Measurements from ENCODE around the gene CREB3L2. TPM values are rescaled to one million over a fixed set of nuclear protein-coding genes. Genes with fewer than 3 reads are reported as not detected.

CREB3L2 gene
- total and polyA plus RNA-seq, 2 of the 8 experiments (the other 6 are each of a cell fraction or from before 2014, with no cell fraction given) = 14.4 to 48.3 TPM

GRCh38 chr7:137980308-137980707 is 21.6 kb downstream of the CREB3L2 start:
- Histone ChIP-seq H2AFZ (ENCODE audit: low read length) (no peak overlapping the region), H2BK12ac (ENCODE audit: low read depth, low read length) (no peak overlapping the region), H3K4me1 (replicated peaks in 1 of 4; ENCODE audit: control insufficient read depth in 3 of 4, insufficient read depth in 4 of 4, low read length in 3 of 4) (peaks cover 0 to 3% (median under 1%) of the 10 kb centered on the region in 4 experiments; a peak in 3 of 7 replicates), H4K5ac (ENCODE audit: insufficient read length, low read depth, low read length) (no peak overlapping the region), H2BK5ac (ENCODE audit: low read depth, low read length) (no peak overlapping the region), H3K56ac (replicated peaks; ENCODE audit: insufficient read length, low read depth, low read length) (no peak overlapping the region), H3K36me3 (ENCODE audit: control insufficient read depth in 2 of 4, insufficient read depth in 4 of 4, low read length in 3 of 4) (peaks cover 0 to 4% (median 1%) of the 10 kb centered on the region in 4 experiments; a peak in 2 of 8 replicates), H3K23ac (ENCODE audit: insufficient read length) (no peak overlapping the region), H3K23me2 (ENCODE audit: low read depth, low read length) (no peaks in the 10 kb centered on the region), H2AK5ac (ENCODE audit: low read depth, low read length) (no peak overlapping the region), H3K4me3 (ENCODE audit: extremely low read depth in 1 of 4, insufficient read depth in 2 of 4, low read depth in 3 of 4, low read length in 4 of 4) (no peak overlapping the region), H2BK15ac (ENCODE audit: low read length) (no peak overlapping the region), H4K20me1 (replicated peaks in 1 of 2; ENCODE audit: control insufficient read depth in 1 of 2, insufficient read depth in 2 of 2, low read length in 2 of 2) (peaks cover 0 to 4% of the 10 kb centered on the region in 2 experiments), H4K8ac (ENCODE audit: extremely low read depth, insufficient read depth, low read length) (no peak overlapping the region), H3K79me2 (ENCODE audit: control insufficient read depth in 1 of 2, insufficient read depth in 2 of 2, low read length in 2 of 2) (peaks cover 19 to 83% of the 10 kb centered on the region in 2 experiments), H2BK20ac (ENCODE audit: low read length) (no peak overlapping the region), H3K4ac (replicated peaks; ENCODE audit: insufficient read length, low read depth, low read length) (no peak overlapping the region), H2BK120ac (replicated peaks; ENCODE audit: low read depth, low read length) (no peak overlapping the region), H3K9me3 (ENCODE audit: insufficient read depth in 2 of 2, low read depth in 1 of 2, low read length in 1 of 2) (peaks cover 2 to 6% of the 10 kb centered on the region in 2 experiments; a peak in 1 of 4 replicates), H3K9ac (replicated peaks in 1 of 4; ENCODE audit: extremely low read depth in 1 of 4, low read depth in 3 of 4, low read length in 3 of 4) (no peak overlapping the region), H4K91ac (replicated peaks; ENCODE audit: insufficient read length, low read length) (no peak overlapping the region), H3K4me2 (ENCODE audit: insufficient read depth in 1 of 2, low read depth in 2 of 2, low read length in 2 of 2) (no peak overlapping the region), H3K27me3 (replicated peaks in 1 of 4; ENCODE audit: control insufficient read depth in 3 of 4, extremely low read depth in 1 of 4, insufficient read depth in 3 of 4, low read length in 3 of 4) (no peaks in the 10 kb centered on the region), H3K79me1 (ENCODE audit: low read depth, low read length) (peaks cover 8% of the 10 kb centered on the region), H3K14ac (ENCODE audit: insufficient read length) (no peak overlapping the region), H3K18ac (ENCODE audit: extremely low read depth, low read length) (no peak overlapping the region), H3K27ac (ENCODE audit: low read depth, low read length) (no peak overlapping the region)
- WGBS, 2 experiments (ENCODE audit: extremely low coverage in 1 of 2, insufficient coverage in 1 of 2, insufficient read length in 1 of 2, insufficient replicate concordance in 2 of 2, low coverage in 1 of 2, low lambda C conversion rate in 2 of 2, missing lambda C conversion rate in 1 of 2) = 94% methylated on average over 2 of the region's 2 CpGs; no CpG with 5 or more reads in 1 of the 2 experiments
- DNase-seq (ENCODE audit: low read depth in 1 of 2, low spot score in 2 of 2) (no peak), FAIRE-seq (no peak)
- POLR2A ChIA-PET (ENCODE audit: partially characterized antibody) = interaction anchor here (0.8 to 0.9 kb wide), 2 partner anchors 30 to 479 kb away, joined by 3 read pairs; no protein-coding TSS in a partner anchor
- TF ChIP-seq SP2 (IDR thresholded peaks at IDR 0.05; ENCODE audit: low read length) (no peak), TEAD4 (IDR thresholded peaks at IDR 0.05; ENCODE audit: low read depth, low read length) (no peak), CHD1 (IDR thresholded peaks at IDR 0.05; ENCODE audit: low read depth, low read length) (no peak), ZNF274 (IDR thresholded peaks at IDR 0.05; ENCODE audit: borderline replicate concordance, extremely low read depth, low read length) (no peak), JUND (IDR thresholded peaks at IDR 0.05; ENCODE audit: low read length) (no peak), ASH2L (IDR thresholded peaks at IDR 0.05; ENCODE audit: low read length) (no peak), E2F6 (IDR thresholded peaks at IDR 0.05) (no peak), KDM4A (IDR thresholded peaks at IDR 0.05; ENCODE audit: low read depth, low read length, severe bottlenecking) (no peak), USF2 (IDR thresholded peaks at IDR 0.05; ENCODE audit: low read length) (no peak), ATF3 (IDR thresholded peaks at IDR 0.05; ENCODE audit: insufficient read depth, low read depth, low read length) (no peak), GTF2F1 (IDR thresholded peaks at IDR 0.05; ENCODE audit: borderline replicate concordance, low read depth, low read length) (no peak)
- CTCF ChIA-PET (ENCODE audit: partially characterized antibody) = interaction anchor here (0.8 to 1.6 kb wide), 5 partner anchors 13 to 511 kb away, joined by 3 to 4 read pairs (median 4); no protein-coding TSS in a partner anchor
